Gastrocnemius medialis (tissue), 4 donors: ENCODE data around the gene CSTF1.

Experiments used
- POLR2A ChIP-seq, 2 donors: fragments of 450-650 bp; IDR thresholded peaks; one replicate each; pipeline ENCODE4 v1.6.1; 2017; ENCODE audit warnings: antibody characterized with exemption in 2 of 2, mild to moderate bottlenecking in 2 of 2, moderate library complexity in 2 of 2
- TF ChIP-seq, protein P1 (sequence below), 5 experiments: fragments of 450-650 bp in 3 of 5; fragments of 200-600 bp in 2 of 5; sonication (generic) in 2 of 5; IDR thresholded peaks in 4 of 5; conservative IDR thresholded peaks in 1 of 5; 1 replicate in 4 of 5; 2 replicates in 1 of 5; pipeline ENCODE4 v1.5.1; 2016 to 2019; ENCODE audit warnings: antibody characterized with exemption in 5 of 5, mild to moderate bottlenecking in 3 of 5, moderate library complexity in 3 of 5

DNA sequence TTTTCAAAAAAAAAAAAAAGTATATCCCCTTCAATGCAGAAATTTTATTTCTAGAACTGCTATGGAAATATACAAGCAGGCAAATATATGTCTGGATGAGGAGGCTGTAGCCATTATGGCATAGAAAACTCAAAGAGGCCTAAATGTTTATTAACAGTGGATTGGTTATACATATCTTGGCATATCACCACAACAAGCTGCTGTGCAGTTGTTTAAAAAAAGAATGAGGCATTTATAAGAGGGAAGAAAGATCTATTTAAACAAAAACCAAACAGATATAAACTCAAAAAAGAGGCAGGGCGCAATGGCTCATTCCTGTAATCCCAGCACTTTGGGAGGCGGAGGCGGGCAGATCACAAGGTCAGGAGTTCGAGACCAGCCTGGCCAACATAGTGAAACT is 45.8 kb downstream of the CSTF1 start:
- TF ChIP-seq, protein P1, sequence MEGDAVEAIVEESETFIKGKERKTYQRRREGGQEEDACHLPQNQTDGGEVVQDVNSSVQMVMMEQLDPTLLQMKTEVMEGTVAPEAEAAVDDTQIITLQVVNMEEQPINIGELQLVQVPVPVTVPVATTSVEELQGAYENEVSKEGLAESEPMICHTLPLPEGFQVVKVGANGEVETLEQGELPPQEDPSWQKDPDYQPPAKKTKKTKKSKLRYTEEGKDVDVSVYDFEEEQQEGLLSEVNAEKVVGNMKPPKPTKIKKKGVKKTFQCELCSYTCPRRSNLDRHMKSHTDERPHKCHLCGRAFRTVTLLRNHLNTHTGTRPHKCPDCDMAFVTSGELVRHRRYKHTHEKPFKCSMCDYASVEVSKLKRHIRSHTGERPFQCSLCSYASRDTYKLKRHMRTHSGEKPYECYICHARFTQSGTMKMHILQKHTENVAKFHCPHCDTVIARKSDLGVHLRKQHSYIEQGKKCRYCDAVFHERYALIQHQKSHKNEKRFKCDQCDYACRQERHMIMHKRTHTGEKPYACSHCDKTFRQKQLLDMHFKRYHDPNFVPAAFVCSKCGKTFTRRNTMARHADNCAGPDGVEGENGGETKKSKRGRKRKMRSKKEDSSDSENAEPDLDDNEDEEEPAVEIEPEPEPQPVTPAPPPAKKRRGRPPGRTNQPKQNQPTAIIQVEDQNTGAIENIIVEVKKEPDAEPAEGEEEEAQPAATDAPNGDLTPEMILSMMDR (IDR thresholded peaks at IDR 0.05 in 4 of 5, conservative IDR thresholded peaks at IDR 0.05 in 1 of 5): no peak
- no peak for TF ChIP-seq POLR2A (IDR thresholded peaks at IDR 0.05)
